Measurements from ENCODE around the gene MRPL43.

- TF ChIP-seq, protein P1, sequence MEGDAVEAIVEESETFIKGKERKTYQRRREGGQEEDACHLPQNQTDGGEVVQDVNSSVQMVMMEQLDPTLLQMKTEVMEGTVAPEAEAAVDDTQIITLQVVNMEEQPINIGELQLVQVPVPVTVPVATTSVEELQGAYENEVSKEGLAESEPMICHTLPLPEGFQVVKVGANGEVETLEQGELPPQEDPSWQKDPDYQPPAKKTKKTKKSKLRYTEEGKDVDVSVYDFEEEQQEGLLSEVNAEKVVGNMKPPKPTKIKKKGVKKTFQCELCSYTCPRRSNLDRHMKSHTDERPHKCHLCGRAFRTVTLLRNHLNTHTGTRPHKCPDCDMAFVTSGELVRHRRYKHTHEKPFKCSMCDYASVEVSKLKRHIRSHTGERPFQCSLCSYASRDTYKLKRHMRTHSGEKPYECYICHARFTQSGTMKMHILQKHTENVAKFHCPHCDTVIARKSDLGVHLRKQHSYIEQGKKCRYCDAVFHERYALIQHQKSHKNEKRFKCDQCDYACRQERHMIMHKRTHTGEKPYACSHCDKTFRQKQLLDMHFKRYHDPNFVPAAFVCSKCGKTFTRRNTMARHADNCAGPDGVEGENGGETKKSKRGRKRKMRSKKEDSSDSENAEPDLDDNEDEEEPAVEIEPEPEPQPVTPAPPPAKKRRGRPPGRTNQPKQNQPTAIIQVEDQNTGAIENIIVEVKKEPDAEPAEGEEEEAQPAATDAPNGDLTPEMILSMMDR (IDR thresholded peaks at IDR 0.05): no peak
- TF ChIP-seq EP300 (IDR thresholded peaks at IDR 0.05): no peak
Measured at GRCh38 chr10:101030496-101031127, 43.3 kb upstream of the MRPL43 start.

Measured in ovary (tissue), 3 donors.